DMS153 treated with DMSO at 0.1 percent for 48 hours (cell line): ENCODE data around the gene FZD7.

Source experiments
- DNase-seq: peaks from one replicate; lab custom pipeline; 2025; ENCODE audit not compliant: unreplicated experiment; lab: John Stamatoyannopoulos, UW

The FZD7 gene

GRCh38 chr2:202036601-202037037 is 3.0 kb downstream of the FZD7 start:
- no peak for DNase-seq

- no peak for DNase-seq
Measured at GRCh38 chr2:202037086-202037485, 3.4 kb downstream of the FZD7 start.

GRCh38 chr2:202038471-202039277 is 5.0 kb downstream of the FZD7 start:
- DNase-seq, result no peak

GRCh38 chr2:202039278-202040078 is 5.8 kb downstream of the FZD7 start:
- DNase-seq, result no peak

GRCh38 chr2:202040079-202040844 is 6.6 kb downstream of the FZD7 start:
- no peak for DNase-seq

GRCh38 chr2:202042444-202042843 is 8.8 kb downstream of the FZD7 start:
- DNase-seq, result no peak

GRCh38 chr2:202043475-202043874 is 9.8 kb downstream of the FZD7 start:
- DNase-seq, result no peak

- no peak for DNase-seq
Measured at GRCh38 chr2:202044777-202045176, 11.1 kb downstream of the FZD7 start.

- no peak for DNase-seq
Measured at GRCh38 chr2:202046572-202046971, 12.9 kb downstream of the FZD7 start.

- no peak for DNase-seq
Measured at GRCh38 chr2:202049092-202049728, 15.6 kb downstream of the FZD7 start.

- no peak for DNase-seq
Measured at GRCh38 chr2:202049840-202050239, 16.2 kb downstream of the FZD7 start.

GRCh38 chr2:202050652-202051051 is 17.0 kb downstream of the FZD7 start:
- no peak for DNase-seq

GRCh38 chr2:202051499-202052161 is 18.0 kb downstream of the FZD7 start:
- no peak for DNase-seq

- DNase-seq, result no peak
Measured at GRCh38 chr2:202052235-202052634, 18.6 kb downstream of the FZD7 start.

- DNase-seq, result no peak
Measured at GRCh38 chr2:202054679-202055078, 21.0 kb downstream of the FZD7 start.

- no peak for DNase-seq
Measured at GRCh38 chr2:202056611-202057010, 23.0 kb downstream of the FZD7 start.

- DNase-seq, result no peak
Measured at GRCh38 chr2:202060218-202060617, 26.6 kb downstream of the FZD7 start.

- no peak for DNase-seq
Measured at GRCh38 chr2:202061695-202062094, 28.0 kb downstream of the FZD7 start.

- DNase-seq, result no peak
Measured at GRCh38 chr2:202064171-202064880, 30.7 kb downstream of the FZD7 start.

GRCh38 chr2:202064881-202065230 is 31.2 kb downstream of the FZD7 start:
- no peak for DNase-seq
